GM06990 (cell line): ENCODE results near the gene TRAF5.
"Not testable (repeated sequence)": the region's sequence is repeated elsewhere in the genome, so short reads cannot be mapped to it uniquely, and the experiment has no call there.

Experiments used
- DNase-seq: peaks from one replicate; pipeline ENCODE4 v3.0.0-alpha.2; 2011; ENCODE audit not compliant: insufficient read length; ENCODE audit errors: extremely low read depth
- H3K27me3 ChIP-seq: replicated peaks from 2 replicates; pipeline ENCODE4 v1.6.0; 2011; ENCODE audit warnings: low read length; ENCODE audit not compliant: control insufficient read depth, insufficient read depth
- H3K36me3 ChIP-seq: 2 replicates; pipeline ENCODE4 v1.5.1; 2011; ENCODE audit warnings: low read length; ENCODE audit not compliant: control insufficient read depth, insufficient read depth
- H3K4me3 ChIP-seq: replicated peaks from 2 replicates; pipeline ENCODE4 v1.5.1; 2011; ENCODE audit warnings: low read depth, mild to moderate bottlenecking, control low read depth, low read length
- TF ChIP-seq, protein P1 (sequence below): IDR thresholded peaks from 2 replicates; pipeline ENCODE4 v1.5.1; 2011; ENCODE audit warnings: low read length, control low read depth, mild to moderate bottlenecking, inconsistent platforms; ENCODE audit not compliant: insufficient read depth, poor library complexity, severe bottlenecking

Gene TRAF5

DNA sequence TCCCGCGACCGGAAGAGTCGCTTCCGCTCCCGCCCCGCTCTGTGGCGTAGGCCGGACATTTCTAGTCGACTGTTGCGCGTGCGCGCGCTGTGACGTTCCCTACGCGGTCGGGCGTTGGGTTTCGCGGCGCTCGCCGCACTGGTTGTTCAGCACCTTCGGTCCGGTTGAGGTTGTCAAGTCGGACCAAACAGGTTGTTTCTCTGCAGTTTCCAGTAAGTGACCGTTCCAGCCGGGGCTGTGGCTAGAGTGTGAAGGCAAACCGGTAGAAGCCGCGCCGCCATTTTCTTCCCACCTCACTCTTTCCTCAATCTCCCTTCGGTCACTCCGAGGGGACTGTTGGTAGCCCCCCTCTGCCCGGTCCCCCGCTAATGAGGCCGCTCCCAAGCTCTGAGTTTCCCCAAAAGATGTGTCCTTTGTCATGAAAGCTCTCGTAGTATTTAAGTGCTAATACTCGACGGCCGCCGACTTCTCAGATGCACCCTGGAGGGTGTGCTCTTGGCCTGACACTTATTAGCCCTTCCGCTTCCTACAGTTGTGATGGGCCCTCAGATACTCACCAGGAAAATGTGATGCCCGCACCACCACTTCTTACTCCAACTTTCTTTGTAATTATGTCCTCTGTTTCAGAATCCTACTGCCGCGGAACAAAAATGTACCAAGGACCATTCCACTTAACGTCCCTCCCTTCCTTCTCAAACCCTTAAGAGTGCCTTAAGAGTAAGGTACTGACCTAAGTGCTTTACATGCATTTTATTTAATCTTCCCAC is 56.3 kb downstream of the TRAF5 start:
- TF ChIP-seq, protein P1, sequence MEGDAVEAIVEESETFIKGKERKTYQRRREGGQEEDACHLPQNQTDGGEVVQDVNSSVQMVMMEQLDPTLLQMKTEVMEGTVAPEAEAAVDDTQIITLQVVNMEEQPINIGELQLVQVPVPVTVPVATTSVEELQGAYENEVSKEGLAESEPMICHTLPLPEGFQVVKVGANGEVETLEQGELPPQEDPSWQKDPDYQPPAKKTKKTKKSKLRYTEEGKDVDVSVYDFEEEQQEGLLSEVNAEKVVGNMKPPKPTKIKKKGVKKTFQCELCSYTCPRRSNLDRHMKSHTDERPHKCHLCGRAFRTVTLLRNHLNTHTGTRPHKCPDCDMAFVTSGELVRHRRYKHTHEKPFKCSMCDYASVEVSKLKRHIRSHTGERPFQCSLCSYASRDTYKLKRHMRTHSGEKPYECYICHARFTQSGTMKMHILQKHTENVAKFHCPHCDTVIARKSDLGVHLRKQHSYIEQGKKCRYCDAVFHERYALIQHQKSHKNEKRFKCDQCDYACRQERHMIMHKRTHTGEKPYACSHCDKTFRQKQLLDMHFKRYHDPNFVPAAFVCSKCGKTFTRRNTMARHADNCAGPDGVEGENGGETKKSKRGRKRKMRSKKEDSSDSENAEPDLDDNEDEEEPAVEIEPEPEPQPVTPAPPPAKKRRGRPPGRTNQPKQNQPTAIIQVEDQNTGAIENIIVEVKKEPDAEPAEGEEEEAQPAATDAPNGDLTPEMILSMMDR, result no peak
- Histone ChIP-seq H3K4me3 (peak overlapping the region; percentile 75), H3K27me3 (no peaks in the 10 kb centered on the region), H3K36me3 (no peaks in the 10 kb centered on the region)
- peak; percentile 96 for DNase-seq

GRCh38 chr1:211384524-211384923 is 57.9 kb downstream of the TRAF5 start:
- Histone ChIP-seq H3K27me3 (no peaks in the 10 kb centered on the region), H3K36me3 (no peaks in the 10 kb centered on the region), H3K4me3 (no peak overlapping the region)
- TF ChIP-seq, protein P1, result no peak
- no peak for DNase-seq

DNA sequence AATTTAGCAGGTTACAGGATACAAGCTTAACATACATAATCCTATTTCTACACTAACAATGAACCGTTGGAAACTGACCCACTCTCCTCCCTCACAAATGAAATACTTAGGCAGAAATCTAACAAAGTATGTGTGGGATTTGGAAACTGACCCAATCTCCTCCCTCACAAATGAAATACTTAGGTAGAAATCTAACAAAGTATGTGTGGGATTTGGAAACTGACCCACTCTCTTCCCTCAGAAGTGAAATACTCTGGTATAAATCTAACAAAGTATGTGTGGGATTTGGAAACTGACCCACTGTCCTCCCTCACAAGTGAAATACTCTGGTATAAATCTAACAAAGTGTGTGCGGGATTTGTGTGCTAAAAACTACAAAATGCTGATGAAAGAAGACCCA is 60.3 kb downstream of the TRAF5 start:
- no peak overlapping the region for H3K4me3 ChIP-seq
- no peaks in the 10 kb centered on the region for H3K36me3 ChIP-seq
- TF ChIP-seq, protein P1, result no peak
- DNase-seq, result no peak
- no peaks in the 10 kb centered on the region for H3K27me3 ChIP-seq

GRCh38 chr1:211390829-211391228 is 64.2 kb downstream of the TRAF5 start:
- not testable (repeated sequence) for H3K4me3 ChIP-seq, DNase-seq, H3K27me3 ChIP-seq, H3K36me3 ChIP-seq

GRCh38 chr1:211393203-211393602 is 66.6 kb downstream of the TRAF5 start:
- TF ChIP-seq, protein P1, result no peak
- Histone ChIP-seq H3K4me3 (no peak overlapping the region), H3K27me3 (no peaks in the 10 kb centered on the region), H3K36me3 (no peaks in the 10 kb centered on the region; the same call in 1 of the 2 replicates)
- no peak for DNase-seq

- not testable (repeated sequence) for H3K4me3 ChIP-seq, H3K36me3 ChIP-seq, H3K27me3 ChIP-seq, DNase-seq
These were observed 71.8 kb downstream of the TRAF5 start for GRCh38 chr1:211398266-211398930.

- DNase-seq, H3K36me3 ChIP-seq, H3K4me3 ChIP-seq, H3K27me3 ChIP-seq: not testable (repeated sequence)
These were observed 73.3 kb downstream of the TRAF5 start for GRCh38 chr1:211399851-211400393.

DNA sequence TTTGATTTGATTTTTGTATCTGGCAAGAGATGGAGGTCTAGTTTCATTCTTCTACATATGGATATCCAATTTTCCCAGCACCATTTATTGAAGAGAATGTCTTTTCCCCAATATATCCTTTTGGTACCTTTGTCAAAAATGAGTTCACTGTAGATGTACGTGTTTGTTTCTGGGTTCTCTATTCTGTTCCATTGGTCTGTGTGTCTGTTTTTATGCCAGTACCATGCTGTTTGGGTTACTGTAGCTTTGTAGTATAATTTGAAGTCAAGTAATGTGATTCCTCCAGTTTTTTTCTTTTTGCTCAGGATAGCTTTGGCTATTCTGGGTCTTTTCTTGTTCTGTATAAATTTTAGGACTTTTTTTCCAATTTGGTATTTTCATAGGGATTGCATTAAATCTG is 75.1 kb downstream of the TRAF5 start:
- not testable (repeated sequence) for H3K4me3 ChIP-seq, DNase-seq, H3K27me3 ChIP-seq, H3K36me3 ChIP-seq

- H3K27me3 ChIP-seq, H3K36me3 ChIP-seq, DNase-seq, H3K4me3 ChIP-seq: not testable (repeated sequence)
These were observed 79.5 kb downstream of the TRAF5 start for GRCh38 chr1:211406086-211406485.

DNA sequence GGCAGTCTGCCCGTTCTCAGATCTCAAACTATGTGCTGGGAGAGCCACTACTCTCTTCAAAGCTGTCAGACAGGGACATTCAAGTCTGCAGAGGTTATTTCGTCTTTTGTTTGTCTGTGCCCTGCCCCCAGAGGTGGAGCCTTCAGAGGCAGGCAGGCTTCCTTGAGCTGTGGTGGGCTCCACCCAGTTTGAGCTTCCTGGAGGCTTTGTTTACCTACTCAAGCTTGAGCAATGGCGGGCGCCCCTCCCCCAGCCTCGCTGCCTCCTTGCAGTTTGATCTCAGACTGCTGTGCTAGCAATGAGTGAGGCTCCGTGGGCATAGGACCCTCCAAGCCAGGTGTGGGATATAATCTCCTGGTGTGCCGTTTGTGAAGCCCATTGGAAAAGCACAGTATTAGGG is 81.1 kb downstream of the TRAF5 start:
- not testable (repeated sequence) for DNase-seq, H3K4me3 ChIP-seq, H3K27me3 ChIP-seq, H3K36me3 ChIP-seq
